ENCODE results near the gene DUOXA2.

DUOXA2 gene

DNA sequence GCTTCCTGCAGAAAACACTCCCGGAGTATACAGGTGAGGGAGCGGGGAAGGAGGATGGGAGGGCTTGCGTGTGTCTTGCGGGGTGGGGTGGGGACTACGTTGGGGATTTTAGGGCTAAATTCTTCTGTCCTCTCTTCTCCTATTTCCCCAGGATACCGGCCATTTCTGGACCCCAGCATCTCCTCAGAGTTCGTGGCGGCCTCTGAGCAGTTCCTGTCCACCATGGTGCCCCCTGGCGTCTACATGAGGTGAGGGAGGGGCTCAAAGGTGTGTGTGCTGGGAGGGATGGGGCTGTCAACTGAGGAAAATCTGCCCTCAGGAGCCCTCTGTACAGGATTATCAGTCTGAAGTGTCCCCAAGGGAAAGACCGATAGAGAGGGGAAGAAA lies 22.2 kb downstream of the DUOXA2 start:
- no peak for DNase-seq (ENCODE audit: low read depth in 2 of 2)

GRCh38 chr15:45137703-45138102 lies 23.6 kb downstream of the DUOXA2 start:
- no peak for DNase-seq (ENCODE audit: low read depth in 2 of 2)

GRCh38 chr15:45138814-45139765 lies 25.0 kb downstream of the DUOXA2 start:
- no peak for DNase-seq (ENCODE audit: low read depth in 2 of 2)

GRCh38 chr15:45139770-45140169 lies 25.6 kb downstream of the DUOXA2 start:
- DNase-seq (ENCODE audit: low read depth in 2 of 2): no peak

- no peak for DNase-seq (ENCODE audit: low read depth in 2 of 2)
These were observed 26.6 kb downstream of the DUOXA2 start for GRCh38 chr15:45140557-45141250.

DNA sequence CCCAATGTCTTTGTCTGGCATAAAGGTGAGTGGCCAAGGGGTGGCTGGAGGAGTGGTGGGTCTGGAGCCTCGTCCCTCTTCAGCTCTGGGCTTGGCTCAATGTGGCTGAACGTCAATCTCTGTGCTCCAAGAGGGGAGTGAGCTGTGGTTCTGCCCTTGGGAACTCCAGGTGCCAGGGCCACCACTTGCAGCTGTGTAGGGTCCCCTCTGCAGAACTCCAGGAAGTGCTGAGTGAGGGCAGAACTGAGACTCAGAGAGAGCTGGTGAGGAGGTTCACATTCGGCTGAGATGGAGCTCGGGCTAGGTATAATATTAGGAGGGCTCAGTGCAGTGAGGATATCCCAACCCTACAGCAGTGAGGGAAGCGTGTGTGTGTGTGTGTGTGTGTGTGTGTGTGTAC lies 27.3 kb downstream of the DUOXA2 start:
- DNase-seq (ENCODE audit: low read depth in 2 of 2): no peak

DNA sequence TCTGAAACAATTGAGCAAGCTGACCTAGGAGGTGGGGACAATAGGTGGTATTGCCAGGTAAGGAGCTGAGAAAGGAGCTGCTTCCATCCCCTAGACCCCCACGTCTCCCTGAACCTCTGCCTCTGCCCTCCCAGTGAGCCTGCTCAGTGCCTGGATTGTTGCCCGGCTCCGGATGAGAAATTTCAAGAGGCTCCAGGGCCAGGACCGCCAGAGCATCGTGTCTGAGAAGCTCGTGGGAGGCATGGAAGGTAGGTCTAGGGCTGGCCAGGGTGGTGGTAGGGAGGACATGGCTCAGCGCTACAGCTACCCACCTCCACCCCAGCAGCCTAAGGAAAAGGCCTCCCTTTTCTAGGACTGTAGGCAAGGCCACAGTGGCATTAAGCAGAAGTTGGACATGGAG lies 28.9 kb downstream of the DUOXA2 start:
- DNase-seq (ENCODE audit: low read depth in 2 of 2): no peak

DNA sequence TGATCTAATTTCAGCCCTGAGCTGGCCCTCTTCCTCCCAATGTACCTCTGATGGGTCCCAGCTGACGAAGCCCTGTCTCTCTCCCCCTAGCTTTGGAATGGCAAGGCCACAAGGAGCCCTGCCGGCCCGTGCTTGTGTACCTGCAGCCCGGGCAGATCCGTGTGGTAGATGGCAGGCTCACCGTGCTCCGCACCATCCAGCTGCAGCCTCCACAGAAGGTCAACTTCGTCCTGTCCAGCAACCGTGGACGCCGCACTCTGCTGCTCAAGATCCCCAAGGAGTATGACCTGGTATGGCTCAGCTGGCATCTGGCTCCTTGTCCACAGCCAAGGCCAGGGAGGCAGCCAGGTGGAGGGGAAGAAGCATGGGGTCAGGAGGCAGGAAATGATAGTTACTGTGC lies 29.8 kb downstream of the DUOXA2 start:
- no peak for DNase-seq (ENCODE audit: low read depth in 2 of 2)

DNA sequence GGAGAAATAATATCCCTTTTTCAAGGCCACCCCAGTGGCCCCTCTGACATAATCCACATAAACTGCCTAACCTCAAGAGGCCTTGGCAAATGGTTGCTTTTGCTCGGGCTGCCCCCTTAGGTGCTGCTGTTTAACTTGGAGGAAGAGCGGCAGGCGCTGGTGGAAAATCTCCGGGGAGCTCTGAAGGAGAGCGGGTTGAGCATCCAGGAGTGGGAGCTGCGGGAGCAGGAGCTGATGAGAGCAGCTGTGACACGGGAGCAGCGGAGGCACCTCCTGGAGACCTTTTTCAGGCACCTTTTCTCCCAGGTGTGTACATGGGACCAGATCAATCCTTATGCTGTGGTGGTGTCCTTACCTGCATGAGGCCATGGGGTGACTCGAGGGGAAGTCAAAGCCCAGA lies 30.6 kb downstream of the DUOXA2 start:
- no peak for DNase-seq (ENCODE audit: low read depth in 2 of 2)

DNA sequence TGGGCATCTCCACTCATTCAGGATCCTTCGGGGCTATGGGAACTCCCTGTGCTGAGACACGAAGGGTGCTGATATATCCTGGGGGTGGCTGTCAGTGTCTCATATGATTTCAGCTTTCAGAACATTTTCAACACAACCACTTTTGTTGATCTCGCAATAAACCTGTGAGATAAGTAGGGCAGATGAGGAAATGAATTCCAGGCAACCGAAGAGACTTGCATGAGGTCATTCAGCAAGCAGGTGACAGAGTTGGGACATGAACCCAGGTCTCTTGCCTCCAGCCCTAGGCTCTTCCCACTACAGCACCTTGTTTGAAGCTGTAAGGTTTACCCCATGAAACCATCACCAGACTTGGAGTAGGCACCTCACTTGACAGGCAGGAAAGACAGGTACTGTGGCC lies 32.3 kb downstream of the DUOXA2 start:
- no peak for DNase-seq (ENCODE audit: low read depth in 2 of 2)

DNA sequence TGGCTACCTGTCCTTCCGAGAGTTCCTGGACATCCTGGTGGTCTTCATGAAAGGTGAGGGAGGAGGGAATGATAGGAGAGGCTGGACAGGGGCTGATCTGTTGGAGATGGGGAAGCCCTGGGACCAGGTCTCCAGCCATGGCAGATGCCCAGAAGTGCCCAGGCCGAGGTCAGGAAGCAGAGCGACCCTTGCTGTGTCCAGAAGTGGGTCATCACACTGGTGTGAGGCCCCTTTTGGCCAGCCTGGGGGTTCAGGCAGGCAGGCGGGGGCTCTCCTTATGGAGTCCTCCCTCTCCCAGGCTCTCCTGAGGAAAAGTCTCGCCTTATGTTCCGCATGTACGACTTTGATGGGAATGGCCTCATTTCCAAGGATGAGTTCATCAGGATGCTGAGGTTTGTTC lies 33.5 kb downstream of the DUOXA2 start:
- no peak for DNase-seq (ENCODE audit: low read depth in 2 of 2)

- DNase-seq (ENCODE audit: low read depth in 2 of 2): no peak
These were observed 34.2 kb downstream of the DUOXA2 start for GRCh38 chr15:45148076-45149059.

DNA sequence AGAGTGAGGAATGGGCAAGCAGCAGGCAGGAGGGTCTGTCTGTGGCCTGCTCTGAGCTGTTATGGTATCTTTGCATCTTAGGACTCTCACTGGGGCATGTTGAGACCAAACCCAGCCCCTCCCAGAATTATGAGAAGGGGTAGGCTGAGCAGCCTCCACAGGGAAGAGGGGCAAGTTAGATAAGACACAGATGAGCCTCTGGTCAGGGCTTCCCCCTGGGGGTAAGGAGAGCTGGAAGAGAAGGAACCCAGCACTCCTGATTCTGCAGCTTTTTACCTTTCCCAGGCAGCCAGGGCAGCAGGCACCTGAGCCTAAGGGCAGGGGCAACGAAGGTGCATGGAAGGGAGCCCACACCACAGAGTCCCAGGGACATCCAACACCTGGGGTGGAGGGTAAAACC lies 34.9 kb downstream of the DUOXA2 start:
- DNase-seq (ENCODE audit: low read depth in 2 of 2): no peak

DNA sequence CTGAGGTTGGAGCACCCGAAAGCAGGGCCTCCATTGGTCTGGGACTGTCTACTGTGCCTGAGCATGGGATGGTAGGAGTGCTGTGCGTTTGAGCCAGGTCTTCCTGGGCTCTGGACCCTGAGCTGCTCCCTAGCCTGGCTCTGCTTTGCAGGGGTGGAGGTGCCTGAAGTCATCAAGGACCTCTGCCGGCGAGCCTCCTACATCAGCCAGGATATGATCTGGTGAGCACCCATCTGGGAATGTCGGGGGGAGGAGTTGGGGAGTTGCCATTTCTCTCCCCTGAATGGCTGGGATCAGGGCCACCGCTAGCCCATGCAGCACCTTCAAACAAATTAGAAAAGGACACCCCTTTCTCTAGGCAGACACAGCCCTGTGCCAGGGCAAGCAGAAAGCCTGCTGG lies 36.4 kb downstream of the DUOXA2 start:
- DNase-seq (ENCODE audit: low read depth in 2 of 2): no peak

DNA sequence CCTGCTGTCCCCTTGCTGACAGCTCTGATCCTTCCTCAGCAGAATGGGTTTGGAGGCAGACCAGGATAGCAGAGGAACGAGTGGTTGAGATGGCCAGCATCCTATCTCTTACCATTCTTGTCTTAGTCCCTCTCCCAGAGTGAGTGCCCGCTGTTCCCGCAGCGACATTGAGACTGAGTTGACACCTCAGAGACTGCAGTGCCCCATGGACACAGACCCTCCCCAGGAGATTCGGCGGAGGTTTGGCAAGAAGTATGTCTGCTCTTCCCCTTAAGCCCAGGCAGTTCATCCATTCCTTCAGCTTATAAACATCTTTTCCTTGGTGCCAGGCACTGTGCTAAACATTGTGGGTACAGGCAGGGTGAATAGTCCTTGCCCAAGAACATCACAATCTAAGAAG lies 36.9 kb downstream of the DUOXA2 start:
- DNase-seq (ENCODE audit: low read depth in 2 of 2): no peak

- no peak for DNase-seq (ENCODE audit: low read depth in 2 of 2)
These were observed 38.1 kb downstream of the DUOXA2 start for GRCh38 chr15:45151998-45152828.

- DNase-seq (ENCODE audit: low read depth in 2 of 2): no peak
These were observed 41.6 kb downstream of the DUOXA2 start for GRCh38 chr15:45155739-45156138.

GRCh38 chr15:45156744-45157455 lies 42.8 kb downstream of the DUOXA2 start:
- DNase-seq (ENCODE audit: low read depth in 2 of 2): no peak

DNA sequence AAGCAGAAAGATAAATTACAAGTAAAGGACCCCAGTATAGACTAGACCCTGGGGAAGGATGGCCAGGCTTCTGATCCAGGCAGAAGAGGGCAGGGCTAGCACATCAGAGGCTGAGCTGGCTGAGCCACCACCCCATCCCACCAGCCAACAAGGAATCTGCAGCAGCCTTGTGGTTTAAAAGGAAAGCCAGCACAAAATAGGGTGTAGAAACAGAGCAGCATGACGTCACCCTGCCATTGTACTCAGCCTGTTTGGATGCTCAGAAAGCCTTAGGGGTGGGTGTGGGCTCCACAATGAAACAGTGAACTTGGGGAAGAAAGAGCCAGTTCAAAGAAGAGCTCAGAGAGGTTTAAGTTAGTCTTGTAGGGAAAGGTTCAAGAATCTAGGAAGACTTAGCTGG lies 43.8 kb downstream of the DUOXA2 start:
- DNase-seq (ENCODE audit: low read depth in 2 of 2): no peak

DNA sequence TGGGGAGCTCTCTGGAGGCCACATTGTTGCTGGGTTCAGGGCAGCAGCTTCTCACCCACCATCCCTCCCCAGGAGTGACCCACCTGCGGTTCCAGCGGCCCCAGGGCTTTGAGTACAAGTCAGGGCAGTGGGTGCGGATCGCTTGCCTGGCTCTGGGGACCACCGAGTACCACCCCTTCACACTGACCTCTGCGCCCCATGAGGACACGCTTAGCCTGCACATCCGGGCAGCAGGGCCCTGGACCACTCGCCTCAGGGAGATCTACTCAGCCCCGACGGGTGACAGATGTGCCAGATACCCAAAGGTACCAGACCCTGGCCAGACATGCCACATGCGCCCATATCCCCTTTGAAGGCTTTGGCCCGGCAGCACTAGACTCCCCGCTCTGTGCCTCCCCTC lies 47.5 kb downstream of the DUOXA2 start:
- DNase-seq (ENCODE audit: low read depth in 2 of 2): no peak

Measured in stimulated activated CD8-positive, alpha-beta memory T cell treated with anti-CD3 and anti-CD28 coated beads, Interleukin-7, amount 100 ng/mL, for 1 hour (primary cell).